ENCODE data around the gene MGME1. TPM values are rescaled to one million over a fixed set of nuclear protein-coding genes. Genes with fewer than 3 reads are reported as not detected.

MGME1 gene
- total and polyA plus RNA-seq, 2 of the 13 experiments (the other 11 are each of a cell fraction or from before 2014, with no cell fraction given), result 36.7 to 66.6 TPM

DNA sequence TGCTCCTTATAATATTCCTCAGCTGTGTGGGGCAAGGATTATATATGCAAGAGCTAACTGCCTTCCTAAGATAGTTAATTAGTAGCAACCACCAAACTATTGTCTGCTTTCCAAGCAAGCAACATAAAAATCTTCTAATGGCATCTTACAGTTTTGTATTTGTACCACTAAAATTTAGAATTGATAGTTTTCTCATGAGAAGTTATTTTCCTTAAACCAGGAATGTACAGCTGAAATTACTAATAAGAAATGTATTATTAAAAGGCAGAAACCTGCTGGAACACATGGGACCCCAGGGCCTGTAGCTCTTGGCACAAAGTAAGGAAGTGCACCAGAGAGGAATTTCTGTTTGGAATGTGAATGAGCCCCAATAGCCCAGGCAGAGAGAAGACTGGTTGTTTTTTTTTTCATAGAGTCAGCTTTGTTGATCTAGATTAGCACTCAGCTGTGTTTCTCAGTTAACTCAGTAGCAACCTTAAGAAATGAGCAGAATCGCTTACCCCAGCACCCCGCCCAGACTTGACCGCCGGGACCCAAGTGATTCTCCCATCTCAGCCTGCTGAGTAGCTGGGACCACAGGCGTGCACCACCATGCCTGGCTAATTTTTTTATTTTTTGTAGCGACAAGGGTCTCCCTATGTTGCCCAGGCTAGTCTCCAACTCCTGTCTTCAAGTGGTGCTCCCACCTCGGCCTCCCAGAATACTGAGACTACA, 2.6 kb downstream of the MGME1 start (continued):
- TF ChIP-seq, protein P1, sequence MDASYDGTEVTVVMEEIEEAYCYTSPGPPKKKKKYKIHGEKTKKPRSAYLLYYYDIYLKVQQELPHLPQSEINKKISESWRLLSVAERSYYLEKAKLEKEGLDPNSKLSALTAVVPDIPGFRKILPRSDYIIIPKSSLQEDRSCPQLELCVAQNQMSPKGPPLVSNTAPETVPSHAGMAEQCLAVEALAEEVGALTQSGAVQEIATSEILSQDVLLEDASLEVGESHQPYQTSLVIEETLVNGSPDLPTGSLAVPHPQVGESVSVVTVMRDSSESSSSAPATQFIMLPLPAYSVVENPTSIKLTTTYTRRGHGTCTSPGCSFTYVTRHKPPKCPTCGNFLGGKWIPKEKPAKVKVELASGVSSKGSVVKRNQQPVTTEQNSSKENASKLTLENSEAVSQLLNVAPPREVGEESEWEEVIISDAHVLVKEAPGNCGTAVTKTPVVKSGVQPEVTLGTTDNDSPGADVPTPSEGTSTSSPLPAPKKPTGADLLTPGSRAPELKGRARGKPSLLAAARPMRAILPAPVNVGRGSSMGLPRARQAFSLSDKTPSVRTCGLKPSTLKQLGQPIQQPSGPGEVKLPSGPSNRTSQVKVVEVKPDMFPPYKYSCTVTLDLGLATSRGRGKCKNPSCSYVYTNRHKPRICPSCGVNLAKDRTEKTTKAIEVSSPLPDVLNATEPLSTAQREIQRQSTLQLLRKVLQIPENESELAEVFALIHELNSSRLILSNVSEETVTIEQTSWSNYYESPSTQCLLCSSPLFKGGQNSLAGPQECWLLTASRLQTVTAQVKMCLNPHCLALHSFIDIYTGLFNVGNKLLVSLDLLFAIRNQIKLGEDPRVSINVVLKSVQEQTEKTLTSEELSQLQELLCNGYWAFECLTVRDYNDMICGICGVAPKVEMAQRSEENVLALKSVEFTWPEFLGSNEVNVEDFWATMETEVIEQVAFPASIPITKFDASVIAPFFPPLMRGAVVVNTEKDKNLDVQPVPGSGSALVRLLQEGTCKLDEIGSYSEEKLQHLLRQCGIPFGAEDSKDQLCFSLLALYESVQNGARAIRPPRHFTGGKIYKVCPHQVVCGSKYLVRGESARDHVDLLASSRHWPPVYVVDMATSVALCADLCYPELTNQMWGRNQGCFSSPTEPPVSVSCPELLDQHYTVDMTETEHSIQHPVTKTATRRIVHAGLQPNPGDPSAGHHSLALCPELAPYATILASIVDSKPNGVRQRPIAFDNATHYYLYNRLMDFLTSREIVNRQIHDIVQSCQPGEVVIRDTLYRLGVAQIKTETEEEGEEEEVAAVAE (CRISPR knock-in tag; IDR thresholded peaks at IDR 0.05; ENCODE audit: borderline replicate concordance), result no peak
- TF ChIP-seq SNAPC2 (CRISPR knock-in tag; IDR thresholded peaks at IDR 0.05), result no peak
- no peak for TF ChIP-seq ZNF451 (CRISPR knock-in tag; IDR thresholded peaks at IDR 0.05)
- no peak for TF ChIP-seq NCOR1 (IDR thresholded peaks at IDR 0.05; ENCODE audit: borderline replicate concordance, low read length)
- no peak for TF ChIP-seq PAX8 (CRISPR knock-in tag; IDR thresholded peaks at IDR 0.05; ENCODE audit: borderline replicate concordance)
- TF ChIP-seq ZNF747 (CRISPR knock-in tag; IDR thresholded peaks at IDR 0.05; ENCODE audit: borderline replicate concordance), result 0 out of 2 replicates have a peak, but pooled peaks have one; percentile 23
- TF ChIP-seq, protein P2, sequence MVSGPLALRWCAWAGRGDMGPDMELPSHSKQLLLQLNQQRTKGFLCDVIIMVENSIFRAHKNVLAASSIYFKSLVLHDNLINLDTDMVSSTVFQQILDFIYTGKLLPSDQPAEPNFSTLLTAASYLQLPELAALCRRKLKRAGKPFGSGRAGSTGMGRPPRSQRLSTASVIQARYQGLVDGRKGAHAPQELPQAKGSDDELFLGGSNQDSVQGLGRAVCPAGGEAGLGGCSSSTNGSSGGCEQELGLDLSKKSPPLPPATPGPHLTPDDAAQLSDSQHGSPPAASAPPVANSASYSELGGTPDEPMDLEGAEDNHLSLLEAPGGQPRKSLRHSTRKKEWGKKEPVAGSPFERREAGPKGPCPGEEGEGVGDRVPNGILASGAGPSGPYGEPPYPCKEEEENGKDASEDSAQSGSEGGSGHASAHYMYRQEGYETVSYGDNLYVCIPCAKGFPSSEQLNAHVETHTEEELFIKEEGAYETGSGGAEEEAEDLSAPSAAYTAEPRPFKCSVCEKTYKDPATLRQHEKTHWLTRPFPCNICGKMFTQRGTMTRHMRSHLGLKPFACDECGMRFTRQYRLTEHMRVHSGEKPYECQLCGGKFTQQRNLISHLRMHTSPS (CRISPR knock-in tag; IDR thresholded peaks at IDR 0.05; ENCODE audit: low read depth), result no peak
- TF ChIP-seq SUZ12 (IDR thresholded peaks at IDR 0.05; ENCODE audit: low read depth, low read length), result no peak
- TF ChIP-seq ZFP82 (CRISPR knock-in tag; IDR thresholded peaks at IDR 0.05; ENCODE audit: borderline replicate concordance), result no peak
- no peak for TF ChIP-seq ZNF382 (CRISPR knock-in tag; IDR thresholded peaks at IDR 0.05; ENCODE audit: borderline replicate concordance)
- no peak for TF ChIP-seq TOE1 (CRISPR knock-in tag; IDR thresholded peaks at IDR 0.05)
- TF ChIP-seq, protein P3, sequence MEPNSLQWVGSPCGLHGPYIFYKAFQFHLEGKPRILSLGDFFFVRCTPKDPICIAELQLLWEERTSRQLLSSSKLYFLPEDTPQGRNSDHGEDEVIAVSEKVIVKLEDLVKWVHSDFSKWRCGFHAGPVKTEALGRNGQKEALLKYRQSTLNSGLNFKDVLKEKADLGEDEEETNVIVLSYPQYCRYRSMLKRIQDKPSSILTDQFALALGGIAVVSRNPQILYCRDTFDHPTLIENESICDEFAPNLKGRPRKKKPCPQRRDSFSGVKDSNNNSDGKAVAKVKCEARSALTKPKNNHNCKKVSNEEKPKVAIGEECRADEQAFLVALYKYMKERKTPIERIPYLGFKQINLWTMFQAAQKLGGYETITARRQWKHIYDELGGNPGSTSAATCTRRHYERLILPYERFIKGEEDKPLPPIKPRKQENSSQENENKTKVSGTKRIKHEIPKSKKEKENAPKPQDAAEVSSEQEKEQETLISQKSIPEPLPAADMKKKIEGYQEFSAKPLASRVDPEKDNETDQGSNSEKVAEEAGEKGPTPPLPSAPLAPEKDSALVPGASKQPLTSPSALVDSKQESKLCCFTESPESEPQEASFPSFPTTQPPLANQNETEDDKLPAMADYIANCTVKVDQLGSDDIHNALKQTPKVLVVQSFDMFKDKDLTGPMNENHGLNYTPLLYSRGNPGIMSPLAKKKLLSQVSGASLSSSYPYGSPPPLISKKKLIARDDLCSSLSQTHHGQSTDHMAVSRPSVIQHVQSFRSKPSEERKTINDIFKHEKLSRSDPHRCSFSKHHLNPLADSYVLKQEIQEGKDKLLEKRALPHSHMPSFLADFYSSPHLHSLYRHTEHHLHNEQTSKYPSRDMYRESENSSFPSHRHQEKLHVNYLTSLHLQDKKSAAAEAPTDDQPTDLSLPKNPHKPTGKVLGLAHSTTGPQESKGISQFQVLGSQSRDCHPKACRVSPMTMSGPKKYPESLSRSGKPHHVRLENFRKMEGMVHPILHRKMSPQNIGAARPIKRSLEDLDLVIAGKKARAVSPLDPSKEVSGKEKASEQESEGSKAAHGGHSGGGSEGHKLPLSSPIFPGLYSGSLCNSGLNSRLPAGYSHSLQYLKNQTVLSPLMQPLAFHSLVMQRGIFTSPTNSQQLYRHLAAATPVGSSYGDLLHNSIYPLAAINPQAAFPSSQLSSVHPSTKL (CRISPR knock-in tag; IDR thresholded peaks at IDR 0.05), result peak; percentile 37; the same call in 1 of the 2 replicates
- TF ChIP-seq, protein P4, sequence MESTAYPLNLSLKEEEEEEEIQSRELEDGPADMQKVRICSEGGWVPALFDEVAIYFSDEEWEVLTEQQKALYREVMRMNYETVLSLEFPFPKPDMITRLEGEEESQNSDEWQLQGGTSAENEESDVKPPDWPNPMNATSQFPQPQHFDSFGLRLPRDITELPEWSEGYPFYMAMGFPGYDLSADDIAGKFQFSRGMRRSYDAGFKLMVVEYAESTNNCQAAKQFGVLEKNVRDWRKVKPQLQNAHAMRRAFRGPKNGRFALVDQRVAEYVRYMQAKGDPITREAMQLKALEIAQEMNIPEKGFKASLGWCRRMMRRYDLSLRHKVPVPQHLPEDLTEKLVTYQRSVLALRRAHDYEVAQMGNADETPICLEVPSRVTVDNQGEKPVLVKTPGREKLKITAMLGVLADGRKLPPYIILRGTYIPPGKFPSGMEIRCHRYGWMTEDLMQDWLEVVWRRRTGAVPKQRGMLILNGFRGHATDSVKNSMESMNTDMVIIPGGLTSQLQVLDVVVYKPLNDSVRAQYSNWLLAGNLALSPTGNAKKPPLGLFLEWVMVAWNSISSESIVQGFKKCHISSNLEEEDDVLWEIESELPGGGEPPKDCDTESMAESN (CRISPR knock-in tag; conservative IDR thresholded peaks at IDR 0.05), result no peak

Measured in HepG2 (cell line).